Transverse colon (tissue), 4 donors: ENCODE measurements around the gene IL1RAPL1.

Experiments used
- EP300 ChIP-seq: sonication (generic); formaldehyde crosslinking; IDR thresholded peaks from one replicate; pipeline ENCODE4 v1.6.1; 2017; ENCODE audit warnings: antibody characterized with exemption, low read depth
- POLR2A ChIP-seq: fragments of 450-650 bp; IDR thresholded peaks from one replicate; pipeline ENCODE4 v1.6.1; 2016; ENCODE audit warnings: antibody characterized with exemption, mild to moderate bottlenecking, moderate library complexity
- POLR2AphosphoS5 ChIP-seq, 3 donors: sonication (generic); formaldehyde crosslinking; IDR thresholded peaks; one replicate each; pipeline ENCODE4 v1.6.1; 2016; ENCODE audit warnings: antibody characterized with exemption in 3 of 3
- TF ChIP-seq, protein P1 (sequence below), 5 experiments: fragments of 200-600 bp in 3 of 5; fragments of 450-650 bp in 2 of 5; sonication (generic) in 3 of 5; IDR thresholded peaks; 1 replicate in 2 of 5; 2 replicates in 3 of 5; pipeline ENCODE4 v1.5.1; 2016 to 2017; ENCODE audit warnings: antibody characterized with exemption in 5 of 5, inconsistent platforms in 3 of 5, mild to moderate bottlenecking in 2 of 5, moderate library complexity in 1 of 5

DNA sequence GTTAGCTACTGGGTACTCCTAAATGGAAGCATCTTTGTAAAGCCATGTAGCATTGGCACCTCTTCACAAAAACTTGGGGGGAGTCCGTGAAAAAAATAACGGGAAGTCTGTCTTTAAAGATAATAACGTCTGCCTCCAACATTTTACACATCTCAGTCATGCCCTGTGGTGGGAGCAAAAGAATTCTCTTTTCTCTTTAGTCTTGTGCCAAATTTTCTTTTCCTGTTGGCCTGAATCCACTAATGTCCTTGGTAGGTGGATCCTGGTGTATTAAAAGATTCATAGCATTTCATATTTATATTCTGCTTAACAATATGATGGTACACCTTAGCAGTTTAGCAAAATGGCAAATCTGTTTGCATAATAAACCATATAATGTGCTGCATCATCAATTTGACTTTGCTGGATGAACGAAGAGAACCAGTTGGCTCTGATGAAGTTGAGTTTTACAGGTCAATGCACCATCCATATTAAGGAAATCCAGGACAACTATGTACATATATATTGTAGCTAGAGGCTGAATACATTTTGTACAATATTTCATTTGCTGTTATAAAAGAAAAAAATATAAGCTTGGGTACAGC is 881.8 kb downstream of the IL1RAPL1 start:
- TF ChIP-seq, protein P1, sequence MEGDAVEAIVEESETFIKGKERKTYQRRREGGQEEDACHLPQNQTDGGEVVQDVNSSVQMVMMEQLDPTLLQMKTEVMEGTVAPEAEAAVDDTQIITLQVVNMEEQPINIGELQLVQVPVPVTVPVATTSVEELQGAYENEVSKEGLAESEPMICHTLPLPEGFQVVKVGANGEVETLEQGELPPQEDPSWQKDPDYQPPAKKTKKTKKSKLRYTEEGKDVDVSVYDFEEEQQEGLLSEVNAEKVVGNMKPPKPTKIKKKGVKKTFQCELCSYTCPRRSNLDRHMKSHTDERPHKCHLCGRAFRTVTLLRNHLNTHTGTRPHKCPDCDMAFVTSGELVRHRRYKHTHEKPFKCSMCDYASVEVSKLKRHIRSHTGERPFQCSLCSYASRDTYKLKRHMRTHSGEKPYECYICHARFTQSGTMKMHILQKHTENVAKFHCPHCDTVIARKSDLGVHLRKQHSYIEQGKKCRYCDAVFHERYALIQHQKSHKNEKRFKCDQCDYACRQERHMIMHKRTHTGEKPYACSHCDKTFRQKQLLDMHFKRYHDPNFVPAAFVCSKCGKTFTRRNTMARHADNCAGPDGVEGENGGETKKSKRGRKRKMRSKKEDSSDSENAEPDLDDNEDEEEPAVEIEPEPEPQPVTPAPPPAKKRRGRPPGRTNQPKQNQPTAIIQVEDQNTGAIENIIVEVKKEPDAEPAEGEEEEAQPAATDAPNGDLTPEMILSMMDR (IDR thresholded peaks at IDR 0.05): no peak
- TF ChIP-seq POLR2AphosphoS5 (IDR thresholded peaks at IDR 0.05): no peak
- no peak for TF ChIP-seq POLR2A
- TF ChIP-seq EP300: no peak
